Stimulated activated CD4-positive, alpha-beta T cell treated with anti-CD3 and anti-CD28 coated beads, Interleukin-2, amount 100 ng/mL, for 4 hours (primary cell): ENCODE data around the gene RNF2.
"Not testable (repeated sequence)": the region's sequence is repeated elsewhere in the genome, so short reads cannot be mapped to it uniquely, and the experiment has no call there.

ENCODE experiments used
- DNase-seq: peaks from one replicate; pipeline ENCODE4 v3.0.0-alpha.2; 2020; ENCODE audit warnings: low read depth

Gene RNF2

GRCh38 chr1:185044981-185045813 is at the start of gene RNF2:
Gene RNF2 (plus strand): TSS chr1:185045558. CDS start chr1:185087554, 41,996 bp downstream.
- DNase-seq = peak; percentile 66

GRCh38 chr1:184999974-185000373 is 45.4 kb upstream of the RNF2 start:
- DNase-seq = not testable (repeated sequence)

GRCh38 chr1:185001312-185001880 is 44.0 kb upstream of the RNF2 start:
- DNase-seq = not testable (repeated sequence)

- DNase-seq = no peak
These were observed 36.5 kb upstream of the RNF2 start for GRCh38 chr1:185008838-185009237.

GRCh38 chr1:185010361-185010760 is 35.0 kb upstream of the RNF2 start:
- DNase-seq = no peak

GRCh38 chr1:185014941-185015340 is 30.4 kb upstream of the RNF2 start:
- no peak for DNase-seq

GRCh38 chr1:185015631-185016030 is 29.7 kb upstream of the RNF2 start:
- DNase-seq = no peak

GRCh38 chr1:185016880-185017279 is 28.5 kb upstream of the RNF2 start:
- no peak for DNase-seq

GRCh38 chr1:185017338-185017737 is 28.0 kb upstream of the RNF2 start:
- no peak for DNase-seq

- DNase-seq = no peak
These were observed 27.4 kb upstream of the RNF2 start for GRCh38 chr1:185017966-185018365.

- DNase-seq = no peak
These were observed 18.0 kb upstream of the RNF2 start for GRCh38 chr1:185027252-185027882.

GRCh38 chr1:185033686-185034085 is 11.7 kb upstream of the RNF2 start:
- DNase-seq = no peak

GRCh38 chr1:185035258-185035657 is 10.1 kb upstream of the RNF2 start:
- DNase-seq = no peak

- no peak for DNase-seq
These were observed 6.5 kb upstream of the RNF2 start for GRCh38 chr1:185038813-185039376.

GRCh38 chr1:185039726-185040407 is 5.5 kb upstream of the RNF2 start:
- no peak for DNase-seq

GRCh38 chr1:185040408-185040735 is 5.0 kb upstream of the RNF2 start:
- no peak for DNase-seq

- DNase-seq = no peak
These were observed 3.6 kb upstream of the RNF2 start for GRCh38 chr1:185041742-185042141.

GRCh38 chr1:185042737-185043136 is 2.6 kb upstream of the RNF2 start:
- no peak for DNase-seq

- no peak for DNase-seq
These were observed 971 bp upstream of the RNF2 start for GRCh38 chr1:185044387-185044786.

GRCh38 chr1:185045814-185046492 is 595 bp downstream of the RNF2 start:
- no peak for DNase-seq

GRCh38 chr1:185046668-185047067 is 1.3 kb downstream of the RNF2 start:
- DNase-seq = no peak

GRCh38 chr1:185049670-185050069 is 4.3 kb downstream of the RNF2 start:
- no peak for DNase-seq
